ENCODE results near the gene EXOSC1.
"Not testable (repeated sequence)": the region's sequence is repeated elsewhere in the genome, so short reads cannot be mapped to it uniquely, and the experiment has no call there.

EXOSC1 gene

DNA sequence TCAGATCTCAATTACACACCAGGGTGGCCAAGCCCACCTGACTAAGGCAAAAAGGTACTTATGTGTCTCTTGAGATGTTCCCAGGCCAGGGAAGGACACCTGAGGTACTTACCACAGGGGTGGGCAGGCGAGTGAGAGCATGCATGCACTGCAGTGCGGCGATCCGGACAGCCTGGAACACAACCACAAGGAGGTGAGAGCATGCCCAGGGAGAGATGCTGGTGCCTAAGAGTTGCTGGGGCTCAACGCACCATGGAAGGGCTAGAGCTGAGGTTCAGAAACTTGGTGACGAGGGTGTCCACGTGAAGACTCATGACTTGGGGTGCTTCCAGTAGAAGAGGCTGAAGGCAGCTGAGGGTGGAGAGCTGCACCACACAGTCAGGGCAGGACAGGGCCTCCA lies 13.3 kb upstream of the EXOSC1 start:
- DNase-seq (ENCODE audit: low read depth): no peak

GRCh38 chr10:97456686-97457065 lies 10.9 kb upstream of the EXOSC1 start:
- no peak for DNase-seq (ENCODE audit: low read depth)

- DNase-seq (ENCODE audit: low read depth): no peak
These were observed 10.4 kb upstream of the EXOSC1 start for GRCh38 chr10:97456034-97456685.

DNA sequence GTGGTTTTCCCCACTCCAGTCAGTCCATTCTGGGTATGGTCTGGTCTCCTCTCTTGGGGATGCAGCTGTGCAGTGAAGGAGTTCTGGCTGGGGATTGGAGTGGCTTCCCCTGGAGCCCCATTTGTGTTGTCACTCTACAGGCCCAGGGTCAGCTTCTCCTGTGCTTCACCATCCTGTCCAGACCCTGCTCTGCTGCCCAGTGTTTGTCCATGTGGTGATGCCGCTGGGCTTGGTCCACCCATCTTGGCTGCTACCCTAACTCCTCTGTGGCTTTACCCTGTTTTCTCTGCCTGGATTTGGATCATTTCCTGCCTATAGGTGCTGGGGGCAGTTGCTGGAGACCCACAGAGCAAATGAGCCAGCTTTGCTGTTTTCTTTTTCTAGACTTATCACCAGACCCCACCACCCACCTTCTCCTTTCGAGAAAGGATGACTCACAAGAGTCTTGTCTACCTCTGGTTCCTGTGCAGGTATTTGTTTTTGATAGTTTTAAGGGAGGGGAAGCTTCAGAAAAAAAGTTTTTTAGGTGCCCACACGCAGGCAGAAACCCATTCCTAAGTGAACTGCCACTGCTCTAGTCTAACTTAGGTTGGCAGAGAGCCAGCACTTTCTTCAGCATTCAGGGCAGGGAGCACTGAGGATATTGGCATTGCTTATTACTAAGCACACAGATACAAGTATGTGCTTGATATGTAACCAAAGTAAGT lies 8.7 kb upstream of the EXOSC1 start:
- peak; percentile 42 for DNase-seq (ENCODE audit: low read depth)

DNA sequence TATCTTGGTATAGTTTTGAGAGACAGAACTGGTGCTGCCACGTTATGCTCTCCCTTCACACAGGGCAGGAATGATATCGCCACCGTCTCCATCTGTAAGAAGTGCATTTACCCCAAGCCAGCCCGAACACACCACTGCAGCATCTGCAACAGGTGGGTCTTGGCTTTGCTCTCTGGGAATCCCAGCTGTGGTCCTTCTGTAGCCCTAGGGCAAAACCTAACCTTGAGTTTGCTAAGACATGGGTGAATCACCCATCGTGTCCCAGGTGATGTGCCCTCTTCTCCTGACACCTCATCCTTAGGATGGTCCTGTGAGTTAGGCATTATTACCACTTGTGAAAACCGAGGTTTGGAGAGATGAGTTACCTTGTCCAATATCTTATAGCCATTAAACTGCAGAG lies 6.5 kb upstream of the EXOSC1 start:
- no peak for DNase-seq (ENCODE audit: low read depth)

DNA sequence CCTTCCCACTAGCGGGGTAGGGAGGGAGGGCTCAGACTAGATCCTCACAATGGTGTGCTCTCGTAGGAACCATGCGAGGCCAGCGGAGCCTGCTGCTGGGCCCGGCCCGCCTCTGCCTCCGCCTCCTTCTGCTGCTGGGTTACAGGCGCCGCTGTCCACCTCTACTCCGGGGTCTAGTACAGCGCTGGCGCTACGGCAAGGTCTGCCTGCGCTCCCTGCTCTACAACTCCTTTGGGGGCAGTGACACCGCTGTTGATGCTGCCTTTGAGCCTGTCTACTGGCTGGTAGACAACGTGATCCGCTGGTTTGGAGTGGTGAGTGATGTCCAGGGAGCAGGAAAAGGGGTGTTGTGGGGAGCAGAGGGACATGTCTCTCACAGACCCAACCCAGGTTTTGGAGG lies 5.8 kb upstream of the EXOSC1 start:
- DNase-seq (ENCODE audit: low read depth): no peak

- DNase-seq (ENCODE audit: low read depth): no peak
These were observed 5.0 kb upstream of the EXOSC1 start for GRCh38 chr10:97450828-97451227.

DNA sequence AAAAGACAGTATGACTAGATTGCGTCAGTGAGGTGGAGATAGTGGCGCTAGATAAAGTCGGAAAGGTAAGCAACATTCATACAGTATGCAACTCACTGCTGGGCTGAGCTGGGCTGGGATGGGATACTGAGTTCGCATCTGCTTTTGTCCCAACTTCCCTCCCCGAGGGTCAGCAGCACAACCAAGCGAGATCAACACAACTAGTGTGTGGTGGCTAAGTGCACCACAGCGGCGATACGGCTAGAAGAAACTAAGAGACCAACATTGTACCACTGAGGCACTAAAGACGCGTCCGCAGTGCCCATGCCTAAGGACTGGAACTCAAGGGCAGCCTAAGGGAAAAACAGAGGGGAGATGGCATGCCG lies 467 bp downstream of the EXOSC1 start:
- DNase-seq (ENCODE audit: low read depth): no peak

DNA sequence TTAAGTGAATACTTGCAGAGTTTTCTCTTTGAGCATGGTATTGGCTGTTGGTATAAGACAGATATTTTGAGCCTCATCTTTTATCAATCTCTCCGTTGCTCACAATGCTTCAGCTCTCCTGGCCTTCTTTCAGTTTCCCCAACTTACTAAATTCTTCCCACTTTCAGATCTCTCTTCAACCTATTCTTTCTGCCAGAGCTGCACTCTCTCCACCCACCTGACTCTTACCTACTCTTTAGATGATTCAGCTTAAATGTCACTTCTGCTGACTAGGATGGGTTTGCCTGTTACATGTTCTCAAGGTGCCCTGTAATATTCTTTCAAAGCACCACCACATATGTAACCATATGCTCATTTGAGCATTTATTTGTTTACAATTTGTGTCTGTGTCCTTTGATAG lies 1.6 kb downstream of the EXOSC1 start:
- no peak for DNase-seq (ENCODE audit: low read depth)

DNA sequence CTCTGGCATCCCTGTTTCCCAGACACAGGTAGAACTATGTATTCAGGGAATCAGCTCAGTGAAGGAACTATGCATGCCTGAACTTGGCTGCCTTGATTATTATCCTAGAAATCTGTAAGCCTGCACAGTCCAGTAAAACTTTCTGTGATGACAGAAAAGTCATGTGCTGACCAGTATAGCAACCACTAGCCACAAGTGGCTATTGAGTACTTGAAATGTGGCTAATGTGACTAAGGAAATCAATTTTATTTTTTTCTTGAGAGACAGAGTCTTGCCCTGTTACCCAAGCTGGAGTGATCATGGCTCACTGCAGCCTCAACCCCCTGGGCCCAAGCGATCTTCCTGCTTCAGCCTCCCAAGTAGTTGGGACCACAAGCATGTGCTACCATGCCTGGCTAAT lies 3.5 kb downstream of the EXOSC1 start:
- no peak for DNase-seq (ENCODE audit: low read depth)

DNA sequence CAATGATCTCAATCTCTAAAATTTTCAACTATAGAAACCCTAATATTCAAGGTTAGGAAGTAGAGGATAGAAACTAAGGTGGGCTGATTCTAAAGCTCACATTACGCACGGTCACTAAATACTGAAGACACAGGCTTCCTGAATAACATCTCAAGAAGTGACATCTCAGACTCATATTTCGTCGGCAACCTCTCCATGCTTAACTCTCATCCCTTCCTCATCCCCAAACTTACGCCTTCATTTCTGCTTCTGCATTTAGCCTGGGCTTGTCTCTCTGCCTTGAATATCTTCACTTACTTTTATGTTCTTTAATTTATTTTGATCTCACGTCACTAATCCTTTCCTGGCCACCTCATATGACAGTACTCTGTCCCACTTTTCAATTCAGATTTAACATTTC lies 10.6 kb downstream of the EXOSC1 start:
- DNase-seq (ENCODE audit: low read depth): no peak

DNA sequence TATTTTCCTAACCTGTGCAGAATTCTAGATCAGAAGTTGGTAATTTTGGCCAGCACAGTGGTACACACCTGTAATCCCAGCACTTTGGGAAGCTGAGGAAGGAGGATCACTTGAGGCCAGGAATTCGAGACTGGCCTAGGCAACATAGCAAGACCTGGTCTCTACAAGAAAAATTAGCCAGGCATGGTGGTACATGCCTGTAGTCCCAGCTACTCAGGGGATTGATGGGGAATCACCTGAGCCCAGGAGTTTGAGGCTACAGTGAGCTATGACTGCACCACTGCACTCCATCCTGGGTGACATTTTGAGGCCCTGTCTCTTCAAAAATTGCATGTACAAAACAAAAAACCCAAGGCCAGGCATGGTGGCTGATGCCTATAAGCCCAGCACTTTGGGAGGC lies 11.2 kb downstream of the EXOSC1 start:
- DNase-seq (ENCODE audit: low read depth): no peak

GRCh38 chr10:97434055-97434454 lies 11.8 kb downstream of the EXOSC1 start:
- DNase-seq (ENCODE audit: low read depth): no peak

DNA sequence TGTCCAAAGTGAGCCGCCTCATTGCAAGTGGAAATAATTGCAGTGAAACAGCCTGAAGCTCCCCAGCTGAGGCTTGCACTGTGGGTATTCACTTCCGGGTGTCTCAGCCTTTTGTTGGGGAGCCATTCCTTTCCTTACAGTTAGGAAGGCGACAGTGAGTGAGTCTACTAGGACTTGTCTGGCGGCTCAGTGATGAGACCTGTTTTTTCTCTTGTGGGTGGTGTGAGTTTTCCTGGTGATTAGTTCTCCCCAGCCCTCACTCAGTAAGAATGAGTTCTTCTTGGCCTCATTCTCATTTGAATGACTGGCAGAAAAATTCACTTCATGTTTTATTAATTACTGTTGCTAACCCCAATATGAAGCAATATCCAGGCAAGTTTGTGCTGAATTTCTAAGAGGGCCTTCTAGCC lies 17.2 kb downstream of the EXOSC1 start:
- peak; percentile 60 for DNase-seq (ENCODE audit: low read depth)

- DNase-seq (ENCODE audit: low read depth): peak; percentile 48
These were observed 18.1 kb downstream of the EXOSC1 start for GRCh38 chr10:97427571-97428179.

- DNase-seq (ENCODE audit: low read depth): no peak
These were observed 18.8 kb downstream of the EXOSC1 start for GRCh38 chr10:97426776-97427570.

DNA sequence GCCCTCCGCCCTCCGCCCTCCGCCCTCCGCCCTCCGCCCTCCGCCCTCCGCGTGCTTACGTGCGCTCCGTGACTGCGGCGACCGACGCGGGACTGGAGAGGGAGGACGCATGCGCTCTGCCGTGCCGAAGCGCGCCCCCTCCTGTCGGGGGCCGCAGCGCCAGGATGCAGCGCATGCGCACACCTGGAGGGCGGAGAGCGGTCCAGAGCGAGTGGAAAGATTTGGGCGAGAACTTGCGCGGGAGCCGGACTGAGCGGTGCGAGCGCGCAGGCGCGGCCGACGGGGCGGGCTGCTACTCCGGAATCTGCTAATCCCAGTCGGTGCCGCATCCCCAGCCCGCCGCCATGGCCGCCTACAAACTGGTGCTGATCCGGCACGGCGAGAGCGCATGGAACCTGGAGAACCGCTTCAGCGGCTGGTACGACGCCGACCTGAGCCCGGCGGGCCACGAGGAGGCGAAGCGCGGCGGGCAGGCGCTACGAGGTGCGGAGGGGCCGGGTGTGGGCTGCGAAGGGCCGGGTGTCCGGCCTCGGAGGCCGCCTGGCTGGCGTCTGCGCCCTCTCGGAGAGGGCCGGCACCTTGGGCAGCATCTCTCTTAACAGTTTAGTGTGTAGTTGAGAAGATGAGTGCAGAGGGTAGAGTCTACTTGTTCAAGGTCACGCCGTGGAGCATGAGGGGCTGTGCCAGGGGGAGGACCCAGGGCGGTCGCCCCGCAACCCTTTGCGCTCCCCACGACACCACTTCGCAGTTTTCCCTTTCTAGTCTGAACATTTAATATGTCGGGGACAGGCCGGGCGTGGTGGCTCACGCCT lies 19.6 kb downstream of the EXOSC1 start, which contains the start of gene PGAM1:
Gene PGAM1, plus strand, starts transcription at position 228 of the 812 bp plus-strand sequence. Its CDS starts 117 bp downstream, at position 345.
- DNase-seq (ENCODE audit: low read depth): peak; percentile 95

- DNase-seq (ENCODE audit: low read depth): not testable (repeated sequence)
These were observed 22.1 kb downstream of the EXOSC1 start for GRCh38 chr10:97423757-97424098.

DNA sequence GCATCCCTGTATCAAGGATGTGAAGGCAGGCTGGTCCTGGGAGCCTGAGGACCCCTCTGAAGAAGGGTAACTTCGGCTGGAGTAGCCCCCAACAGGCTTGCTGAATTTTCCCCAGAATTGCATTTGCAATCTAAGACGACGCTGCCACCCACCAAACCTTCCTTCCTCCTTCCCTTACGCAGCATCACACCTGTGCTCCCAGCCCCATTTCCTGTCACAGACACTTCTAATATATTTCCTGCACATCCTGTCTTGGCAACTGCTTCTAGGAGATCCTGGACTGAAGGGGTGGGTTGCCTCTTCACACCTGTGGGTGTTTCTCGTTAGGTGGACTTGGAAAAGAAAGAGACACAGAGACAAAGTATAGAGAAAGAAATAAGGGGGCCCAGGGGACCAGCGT lies 29.2 kb downstream of the EXOSC1 start:
- DNase-seq (ENCODE audit: low read depth): no peak

GRCh38 chr10:97412891-97413304 lies 32.9 kb downstream of the EXOSC1 start:
- peak; percentile 58 for DNase-seq (ENCODE audit: low read depth)

DNA sequence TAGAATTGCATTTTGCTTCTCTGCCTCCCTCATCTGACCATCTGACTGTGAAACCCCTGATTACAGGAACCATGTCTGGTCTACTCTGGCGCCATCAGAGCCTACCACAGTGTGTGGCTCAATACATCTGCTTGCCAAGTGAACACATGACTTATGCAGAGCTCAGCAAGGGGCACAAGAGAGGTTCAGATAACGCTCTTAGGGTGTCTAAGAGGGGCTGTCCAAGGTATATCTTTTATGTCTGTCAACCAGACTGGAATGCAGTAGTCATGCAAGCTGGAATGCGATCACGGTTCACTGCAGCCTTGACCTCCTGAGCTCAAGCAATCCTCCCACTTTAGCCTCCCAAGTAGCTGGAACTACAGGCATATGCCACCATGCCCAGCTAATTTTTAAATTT lies 34.4 kb downstream of the EXOSC1 start:
- peak; percentile 77 for DNase-seq (ENCODE audit: low read depth)

DNA sequence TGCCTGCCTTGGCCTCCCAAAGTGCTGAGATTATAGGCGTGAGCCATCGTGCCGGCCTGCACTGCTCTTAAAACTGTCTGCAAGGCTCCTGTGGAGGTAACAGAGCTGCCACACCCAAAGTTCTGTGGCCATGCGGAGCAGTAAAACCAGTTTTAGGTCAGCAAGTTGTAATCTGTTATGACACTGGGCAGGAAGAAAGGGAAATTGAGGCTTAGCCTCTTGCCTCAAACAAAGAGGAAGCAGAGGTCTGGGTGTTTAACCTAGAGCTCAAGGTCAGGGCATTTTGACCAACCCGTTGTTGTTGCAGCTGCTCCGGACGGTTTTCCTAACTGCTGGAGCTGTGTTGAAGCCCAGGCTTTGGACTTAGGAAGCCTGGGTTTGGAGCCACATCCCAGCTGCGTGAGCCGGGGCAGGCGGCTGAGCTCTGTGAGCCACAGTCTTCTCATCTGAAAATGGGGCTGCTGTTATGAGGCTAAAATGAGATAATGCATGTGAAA lies 37.3 kb downstream of the EXOSC1 start:
- DNase-seq (ENCODE audit: low read depth): no peak

Measured in iris pigment epithelial cell (primary cell).